ENCODE data around the gene AFTPH.

AFTPH gene

GRCh38 chr2:64523666-64524603 lies at the start of gene AFTPH:
TSS of gene AFTPH (plus strand) at chr2:64524328. CDS start at chr2:64551475, 27,147 bp downstream.
- peak; percentile 99 for DNase-seq

- no peak for DNase-seq
Measured at GRCh38 chr2:64474636-64475035, 49.5 kb upstream of the AFTPH start.

GRCh38 chr2:64477037-64477436 lies 47.1 kb upstream of the AFTPH start:
- DNase-seq: no peak

- DNase-seq: no peak
Measured at GRCh38 chr2:64477979-64478378, 46.1 kb upstream of the AFTPH start.

- no peak for DNase-seq
Measured at GRCh38 chr2:64478502-64479230, 45.5 kb upstream of the AFTPH start.

- DNase-seq: no peak
Measured at GRCh38 chr2:64479259-64480117, 44.6 kb upstream of the AFTPH start.

GRCh38 chr2:64481665-64482064 lies 42.5 kb upstream of the AFTPH start:
- DNase-seq: no peak

GRCh38 chr2:64482243-64482642 lies 41.9 kb upstream of the AFTPH start:
- DNase-seq: no peak

GRCh38 chr2:64482765-64483504 lies 41.2 kb upstream of the AFTPH start:
- no peak for DNase-seq

- no peak for DNase-seq
Measured at GRCh38 chr2:64485331-64485730, 38.8 kb upstream of the AFTPH start.

GRCh38 chr2:64485961-64486360 lies 38.2 kb upstream of the AFTPH start:
- DNase-seq: no peak

GRCh38 chr2:64487256-64488049 lies 36.7 kb upstream of the AFTPH start:
- no peak for DNase-seq

GRCh38 chr2:64488050-64488974 lies 35.8 kb upstream of the AFTPH start:
- peak; percentile 71 for DNase-seq

- no peak for DNase-seq
Measured at GRCh38 chr2:64489081-64489751, 34.9 kb upstream of the AFTPH start.

GRCh38 chr2:64491426-64491825 lies 32.7 kb upstream of the AFTPH start:
- DNase-seq: no peak

GRCh38 chr2:64492272-64492671 lies 31.9 kb upstream of the AFTPH start:
- no peak for DNase-seq

- no peak for DNase-seq
Measured at GRCh38 chr2:64492821-64493220, 31.3 kb upstream of the AFTPH start.

- no peak for DNase-seq
Measured at GRCh38 chr2:64493788-64494187, 30.3 kb upstream of the AFTPH start.

- DNase-seq: no peak
Measured at GRCh38 chr2:64498438-64498837, 25.7 kb upstream of the AFTPH start.

GRCh38 chr2:64500549-64500948 lies 23.6 kb upstream of the AFTPH start:
- no peak for DNase-seq
